IMR-90 (cell line): ENCODE results near the gene SLC40A1.

ENCODE experiments used
- BHLHE40 ChIP-seq: fragments of 150-350 bp; IDR thresholded peaks from 2 replicates; pipeline ENCODE4 v1.6.1; 2016; ENCODE audit warnings: mild to moderate bottlenecking, low read depth, low read length
- CEBPB ChIP-seq: IDR thresholded peaks from 2 replicates; pipeline ENCODE4 v1.6.1; 2012; ENCODE audit warnings: low read depth, low read length, improper control_type of control experiment
- CHD1 ChIP-seq: IDR thresholded peaks from 2 replicates; pipeline ENCODE4 v1.6.1; 2012; ENCODE audit warnings: low read depth, low read length, improper control_type of control experiment
- CTCF ChIP-seq: conservative IDR thresholded peaks from 2 replicates; pipeline ENCODE4 v1.5.1; 2012; ENCODE audit warnings: mild to moderate bottlenecking, low read depth, low read length, improper control_type of control experiment
- ELK1 ChIP-seq: fragments of 150-350 bp; IDR thresholded peaks from 2 replicates; pipeline ENCODE4 v1.6.1; 2016; ENCODE audit warnings: low read depth, mild to moderate bottlenecking, low read length, moderate library complexity, borderline replicate concordance
- FOS ChIP-seq: fragments of 150-350 bp; IDR thresholded peaks from 2 replicates; pipeline ENCODE4 v1.6.1; 2016; ENCODE audit warnings: low read depth, low read length
- MAFK ChIP-seq: IDR thresholded peaks from 2 replicates; pipeline ENCODE4 v1.6.1; 2012; ENCODE audit warnings: low read depth, low read length, improper control_type of control experiment
- MXI1 ChIP-seq: IDR thresholded peaks from 2 replicates; pipeline ENCODE4 v1.6.1; 2012; ENCODE audit warnings: low read depth, mild to moderate bottlenecking, low read length, moderate library complexity, borderline replicate concordance
- NFE2L2 ChIP-seq: fragments of 150-350 bp; IDR thresholded peaks from 2 replicates; pipeline ENCODE4 v1.6.1; 2016; ENCODE audit warnings: low read depth, mild to moderate bottlenecking, low read length
- POLR2A ChIP-seq: IDR thresholded peaks from 2 replicates; pipeline ENCODE4 v1.6.1; 2012; ENCODE audit warnings: mild to moderate bottlenecking, low read depth, low read length
- RAD21 ChIP-seq: IDR thresholded peaks from 2 replicates; pipeline ENCODE4 v1.6.1; 2012; ENCODE audit warnings: low read length, improper control_type of control experiment
- RFX5 ChIP-seq: IDR thresholded peaks from 2 replicates; pipeline ENCODE4 v1.8.0; 2012; ENCODE audit warnings: low read depth, mild to moderate bottlenecking, low read length, moderate library complexity
- SMC3 ChIP-seq: fragments of 150-350 bp; IDR thresholded peaks from 2 replicates; pipeline ENCODE4 v1.6.1; 2016; ENCODE audit warnings: low read depth, mild to moderate bottlenecking, antibody characterized with exemption, low read length, moderate library complexity
- USF2 ChIP-seq: fragments of 150-350 bp; IDR thresholded peaks from 2 replicates; pipeline ENCODE4 v1.6.1; 2017; ENCODE audit warnings: mild to moderate bottlenecking, antibody characterized with exemption, low read length, low read depth

- TF ChIP-seq BHLHE40 (no peak), CTCF (no peak), RAD21 (no peak), POLR2A (no peak), ELK1 (no peak), SMC3 (no peak), CHD1 (no peak), FOS (no peak), MAFK (no peak), USF2 (no peak), NFE2L2 (no peak), CEBPB (no peak), RFX5 (no peak), MXI1 (no peak)
Observed at GRCh38 chr2:189582140-189582808, 1.7 kb upstream of the SLC40A1 start.
